Subcutaneous abdominal adipose tissue (tissue), 5 donors: Measurements from ENCODE around the gene RAMACL.
A peak's percentile ranks its signal among the peaks of the same experiment; 100 is the strongest.

Experiments used
- H3K27ac ChIP-seq: one replicate; pipeline ENCODE4 v1.7.0; 2013; ENCODE audit warnings: low read depth, mild to moderate bottlenecking, inconsistent platforms, low read length, moderate library complexity
- H3K27me3 ChIP-seq, 5 donors: one replicate each; pipeline ENCODE4 v1.7.0; 2013; ENCODE audit warnings: low read length in 5 of 5, inconsistent platforms in 1 of 5; ENCODE audit not compliant: control insufficient read depth in 5 of 5, insufficient read depth in 4 of 5
- H3K36me3 ChIP-seq, 5 donors: one replicate each; pipeline ENCODE4 v1.7.0; 2013; ENCODE audit warnings: low read length in 5 of 5; ENCODE audit not compliant: control insufficient read depth in 5 of 5, insufficient read depth in 5 of 5
- H3K4me1 ChIP-seq, 5 donors: one replicate each; pipeline ENCODE4 v1.7.0; 2013; ENCODE audit warnings: low read length in 5 of 5, mild to moderate bottlenecking in 3 of 5, moderate library complexity in 1 of 5; ENCODE audit not compliant: control insufficient read depth in 5 of 5, insufficient read depth in 5 of 5
- H3K4me3 ChIP-seq, 5 donors: one replicate each; pipeline ENCODE4 v1.7.0; 2013; ENCODE audit warnings: low read length in 5 of 5, low read depth in 1 of 5
- H3K9ac ChIP-seq, 5 donors: one replicate each; pipeline ENCODE4 v1.7.0; 2013; ENCODE audit warnings: low read length in 5 of 5, mild to moderate bottlenecking in 4 of 5, moderate library complexity in 3 of 5
- H3K9me3 ChIP-seq, 5 donors: one replicate each; pipeline ENCODE4 v1.7.0; 2013; ENCODE audit warnings: low read length in 5 of 5; ENCODE audit not compliant: control insufficient read depth in 5 of 5
- donor health status: healthy.
- donor health status: healthy.
- donor health status: healthy.
- donor health status: healthy.
- donor health status: healthy.

RAMACL gene

DNA sequence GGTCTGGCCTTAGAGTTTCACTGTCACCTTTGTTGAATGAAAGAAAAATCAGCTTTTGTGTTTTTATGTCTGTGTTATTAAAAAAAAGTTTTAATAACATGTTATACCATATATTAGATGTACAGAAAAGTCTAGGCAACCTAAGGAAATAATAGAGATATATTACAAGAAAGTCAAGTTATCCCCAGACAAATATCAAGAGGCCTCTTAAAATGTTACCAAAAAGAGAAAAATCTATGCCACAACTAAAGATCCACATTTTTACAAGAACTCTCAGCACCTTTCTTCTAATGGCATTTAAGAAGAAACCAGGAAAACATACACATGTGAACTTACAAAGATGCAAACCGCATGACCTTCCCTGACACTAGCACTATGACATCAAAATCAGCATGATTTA, 26.8 kb downstream of the RAMACL start:
- H3K27ac ChIP-seq, result no peak overlapping the region
- no peaks in the 10 kb centered on the region for H3K27me3 ChIP-seq
- no peak overlapping the region for H3K4me3 ChIP-seq
- H3K9ac ChIP-seq, result no peak overlapping the region
- peaks cover 3 to 13% (median 10%) of the 10 kb centered on the region in 5 donors for H3K9me3 ChIP-seq
- peaks cover 0 to 62% (median 16%) of the 10 kb centered on the region in 5 donors for H3K4me1 ChIP-seq
- H3K36me3 ChIP-seq, result peaks cover 0 to 2% (median 0%) of the 10 kb centered on the region in 5 donors

GRCh38 chr6:166559211-166559610, 27.3 kb downstream of the RAMACL start:
- Histone ChIP-seq H3K4me1 (peaks cover 0 to 66% (median 20%) of the 10 kb centered on the region in 5 donors), H3K9ac (no peak overlapping the region), H3K36me3 (peaks cover 0 to 2% (median 0%) of the 10 kb centered on the region in 5 donors), H3K9me3 (peaks cover 3 to 13% (median 10%) of the 10 kb centered on the region in 5 donors), H3K27ac (no peak overlapping the region), H3K27me3 (no peaks in the 10 kb centered on the region), H3K4me3 (no peak overlapping the region)

- Histone ChIP-seq H3K27ac (peak overlapping the region; percentile 85), H3K4me1 (peaks cover 6 to 68% (median 28%) of the 10 kb centered on the region in 5 donors), H3K9ac (no peak overlapping the region)
Observed at GRCh38 chr6:166558156-166559005, 28.1 kb downstream of the RAMACL start.

DNA sequence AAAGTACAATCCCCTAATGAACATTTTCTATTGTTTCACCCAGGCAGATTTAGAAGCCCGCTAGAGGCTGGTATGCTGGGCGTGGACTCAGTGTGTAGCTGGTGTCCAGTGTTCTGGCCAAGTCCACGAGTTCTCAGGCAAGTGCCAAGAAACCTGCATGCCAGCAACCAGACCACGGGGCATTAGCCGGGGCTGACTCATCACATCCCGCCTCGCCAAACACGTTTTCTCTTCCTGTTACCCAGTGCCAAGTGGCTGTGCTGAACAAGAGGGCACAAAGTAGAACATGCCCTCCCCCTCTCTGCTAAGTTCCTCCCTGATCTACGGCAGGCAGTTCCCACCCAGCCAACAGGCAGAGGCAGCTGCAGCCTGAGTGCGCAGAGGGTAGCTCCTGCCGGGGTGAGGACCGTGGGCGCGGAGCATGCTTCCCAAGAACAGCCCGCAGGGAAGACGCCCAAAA, 29.6 kb downstream of the RAMACL start:
- Histone ChIP-seq H3K4me1 (peaks cover 6 to 61% (median 29%) of the 10 kb centered on the region in 5 donors), H3K9me3 (peaks cover 3 to 13% (median 10%) of the 10 kb centered on the region in 5 donors), H3K4me3 (peak overlapping the region in 2 of 5 donors; percentile 1 to 19), H3K27ac (peak overlapping the region; percentile 85), H3K27me3 (no peaks in the 10 kb centered on the region), H3K36me3 (no peaks in the 10 kb centered on the region), H3K9ac (no peak overlapping the region)

More at GRCh38 chr6:166558156-166559005, 28.1 kb downstream of the RAMACL start:
- peaks cover 3 to 13% (median 10%) of the 10 kb centered on the region in 5 donors for H3K9me3 ChIP-seq
- H3K36me3 ChIP-seq, result peaks cover 0 to 2% (median 0%) of the 10 kb centered on the region in 5 donors
- no peaks in the 10 kb centered on the region for H3K27me3 ChIP-seq
- H3K4me3 ChIP-seq, result no peak overlapping the region

DNA sequence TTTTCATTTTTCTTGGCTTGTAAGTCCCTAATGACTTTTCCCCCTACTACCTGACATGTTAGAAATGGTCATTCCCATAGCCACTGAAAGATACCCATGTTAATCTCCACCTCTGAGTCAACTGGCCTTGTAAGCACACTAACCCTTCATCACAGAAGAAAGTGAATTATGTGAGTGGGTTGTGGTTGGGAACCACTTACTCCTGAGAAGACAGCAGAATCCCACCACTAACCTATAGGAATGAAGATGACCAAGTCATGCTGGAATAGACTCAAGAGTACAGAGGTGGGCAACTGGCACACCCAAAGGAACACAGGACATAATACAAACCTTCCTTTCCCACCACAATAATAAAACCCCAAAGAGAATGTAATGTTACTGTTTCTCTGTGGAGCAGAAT, 30.1 kb downstream of the RAMACL start:
- H3K27ac ChIP-seq, result peak overlapping the region; percentile 85

GRCh38 chr6:166555086-166555485, 31.4 kb downstream of the RAMACL start:
- no peaks in the 10 kb centered on the region for H3K36me3 ChIP-seq
- peak overlapping the region in 1 of 5 donors; percentile 4 for H3K9ac ChIP-seq
- H3K27me3 ChIP-seq, result no peaks in the 10 kb centered on the region
- peaks cover 6 to 57% (median 26%) of the 10 kb centered on the region in 5 donors for H3K4me1 ChIP-seq
- peak overlapping the region; percentile 85 for H3K27ac ChIP-seq
- H3K4me3 ChIP-seq, result no peak overlapping the region
- peaks cover 3 to 10% (median 9%) of the 10 kb centered on the region in 5 donors for H3K9me3 ChIP-seq

More for the DNA sequence above, 30.1 kb downstream of the RAMACL start:
- peak overlapping the region in 1 of 5 donors; percentile 21 for H3K9ac ChIP-seq
- H3K9me3 ChIP-seq, result peaks cover 3 to 13% (median 10%) of the 10 kb centered on the region in 5 donors
- no peaks in the 10 kb centered on the region for H3K36me3 ChIP-seq
- no peaks in the 10 kb centered on the region for H3K27me3 ChIP-seq
- no peak overlapping the region for H3K4me3 ChIP-seq
- H3K4me1 ChIP-seq, result peaks cover 6 to 57% (median 26%) of the 10 kb centered on the region in 5 donors

- Histone ChIP-seq H3K4me3 (peak overlapping the region in 2 of 5 donors; percentile 15 to 28), H3K9me3 (peaks cover 0 to 4% (median 3%) of the 10 kb centered on the region in 5 donors), H3K4me1 (peaks cover 6 to 57% (median 26%) of the 10 kb centered on the region in 5 donors), H3K27ac (peak overlapping the region; percentile 85), H3K9ac (no peak overlapping the region), H3K27me3 (no peaks in the 10 kb centered on the region), H3K36me3 (no peaks in the 10 kb centered on the region)
Observed at GRCh38 chr6:166554316-166554715, 32.2 kb downstream of the RAMACL start.

GRCh38 chr6:166553563-166554271, 32.8 kb downstream of the RAMACL start:
- Histone ChIP-seq H3K9ac (peak overlapping the region in 1 of 5 donors; percentile 57), H3K9me3 (no peaks in the 10 kb centered on the region), H3K4me1 (peaks cover 6 to 57% (median 26%) of the 10 kb centered on the region in 5 donors), H3K27me3 (no peaks in the 10 kb centered on the region), H3K4me3 (peak overlapping the region in 4 of 5 donors; percentile 15 to 37 (median 30)), H3K36me3 (no peaks in the 10 kb centered on the region), H3K27ac (peak overlapping the region; percentile 42)

DNA sequence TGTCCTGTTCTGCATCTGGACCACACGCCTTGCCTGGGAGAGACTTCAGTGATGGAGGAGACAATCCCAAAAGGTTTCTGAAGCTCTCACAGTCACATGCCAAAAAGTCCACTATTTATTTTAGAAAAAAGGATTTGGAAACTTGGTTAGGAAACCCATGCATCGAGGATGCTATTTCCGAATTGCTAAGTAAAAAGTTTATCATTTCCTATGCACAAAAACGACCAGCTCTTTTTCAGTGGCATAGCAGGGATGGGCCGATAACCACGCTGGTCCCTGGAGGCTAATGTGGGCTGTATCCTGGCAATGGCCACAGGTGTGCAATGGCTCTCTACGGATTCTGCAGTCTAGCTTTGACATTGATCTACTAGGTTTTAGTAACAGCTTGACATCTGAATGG, 33.9 kb downstream of the RAMACL start:
- peaks cover 6 to 49% (median 26%) of the 10 kb centered on the region in 5 donors for H3K4me1 ChIP-seq
- H3K4me3 ChIP-seq, result no peak overlapping the region
- no peak overlapping the region for H3K27ac ChIP-seq
- H3K27me3 ChIP-seq, result no peaks in the 10 kb centered on the region
- H3K9ac ChIP-seq, result no peak overlapping the region
- H3K9me3 ChIP-seq, result no peaks in the 10 kb centered on the region
- no peaks in the 10 kb centered on the region for H3K36me3 ChIP-seq
